NB4 (cell line): Measurements from ENCODE around the gene JMJD1C.
A peak's percentile ranks its signal among the peaks of the same experiment; 100 is the strongest.

Experiments used
- DNase-seq: peaks from one replicate; pipeline ENCODE4 v3.0.0; 2010; ENCODE audit warnings: low read depth
- H3K4me3 ChIP-seq: one replicate; pipeline ENCODE4 v1.5.1; 2011; ENCODE audit warnings: mild to moderate bottlenecking, low read depth, low read length, moderate library complexity
- CTCF ChIP-seq: IDR thresholded peaks from one replicate; pipeline ENCODE4 v1.5.1; 2012; ENCODE audit warnings: low read depth, low read length
- MAX ChIP-seq: IDR thresholded peaks from 2 replicates; pipeline ENCODE4 v1.6.1; 2011; ENCODE audit warnings: low read depth, low read length
- MYC ChIP-seq: IDR thresholded peaks from 2 replicates; pipeline ENCODE4 v1.6.1; 2011; ENCODE audit warnings: low read depth, low read length
- POLR2A ChIP-seq: IDR thresholded peaks from 2 replicates; pipeline ENCODE4 v1.6.1; 2011; ENCODE audit warnings: mild to moderate bottlenecking; ENCODE audit not compliant: insufficient read length; ENCODE audit errors: extremely low read depth

JMJD1C gene

DNA sequence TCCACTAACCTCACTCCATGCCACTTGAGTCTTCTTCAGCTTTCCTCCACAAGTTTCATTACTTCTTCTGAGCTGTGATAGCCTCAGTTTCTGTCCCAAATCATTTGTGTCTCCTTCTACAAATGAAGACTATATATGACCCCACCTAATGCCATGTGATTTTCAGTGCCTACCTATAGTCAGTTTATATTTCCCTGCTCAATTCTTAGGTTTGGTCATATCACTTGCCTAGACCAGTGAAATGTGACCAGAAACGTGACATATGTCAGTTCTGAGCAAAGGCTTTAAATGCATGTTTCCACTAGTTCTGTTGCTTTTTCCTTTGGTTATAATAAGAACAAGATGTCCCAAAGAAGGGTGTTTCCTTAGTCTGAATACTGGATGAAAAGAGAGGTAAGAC, 30.8 kb upstream of the JMJD1C start:
- TF ChIP-seq POLR2A (no peak), MYC (no peak), MAX (0 out of 2 replicates have a peak, but pooled peaks have one; percentile 24)
- no peak for DNase-seq
- H3K4me3 ChIP-seq: no peak overlapping the region

DNA sequence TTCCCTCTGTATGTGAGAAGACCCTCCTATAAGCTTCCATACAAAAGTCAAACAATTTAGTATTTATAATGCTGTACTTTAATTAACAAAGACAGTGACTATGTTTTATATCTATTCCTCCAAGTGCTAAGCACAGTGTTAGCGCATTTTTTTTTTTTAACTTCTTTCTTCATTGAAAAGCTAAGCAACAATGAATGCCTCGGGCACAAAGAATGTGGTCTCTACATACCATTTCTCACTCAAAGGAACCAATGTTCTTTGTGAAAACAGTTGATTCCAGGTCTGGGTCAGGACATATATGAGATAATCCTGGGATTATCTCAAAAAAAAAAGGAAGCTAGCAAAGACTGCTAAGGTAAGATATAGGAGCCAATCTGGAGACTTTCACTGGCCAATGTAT, 29.2 kb upstream of the JMJD1C start:
- no peak overlapping the region for H3K4me3 ChIP-seq
- no peak for TF ChIP-seq MYC
- no peak for TF ChIP-seq CTCF
- TF ChIP-seq POLR2A: no peak
- no peak for TF ChIP-seq MAX
- no peak for DNase-seq

DNA sequence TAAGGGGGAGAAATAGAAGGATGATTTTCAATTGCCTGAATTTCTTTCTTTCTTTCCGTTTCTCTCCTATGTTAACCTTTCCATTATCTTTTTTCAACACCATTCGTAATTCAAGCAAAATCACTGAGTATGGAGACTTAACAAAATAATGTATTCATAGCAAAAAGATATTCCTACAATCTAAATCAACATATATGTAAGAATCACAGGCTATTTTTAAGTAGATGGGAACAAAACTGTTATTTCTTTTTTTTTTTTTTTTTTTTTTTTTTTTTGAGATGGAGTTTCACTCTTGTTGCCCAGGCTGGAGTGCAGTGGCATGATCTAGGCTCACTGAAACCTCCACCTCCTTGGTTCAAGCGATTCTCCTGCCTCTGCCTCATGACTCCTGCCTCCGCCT, 27.2 kb upstream of the JMJD1C start:
- H3K4me3 ChIP-seq: peak overlapping the region; percentile 43
- TF ChIP-seq MAX (no peak), POLR2A (no peak), CTCF (no peak), MYC (no peak)
- no peak for DNase-seq

- peak overlapping the region; percentile 48 for H3K4me3 ChIP-seq
- DNase-seq: peak; percentile 63
Observed at GRCh38 chr10:63492317-63492690, 26.5 kb upstream of the JMJD1C start.

- DNase-seq: peak; percentile 88
- TF ChIP-seq POLR2A: no peak
- TF ChIP-seq MAX: peak; percentile 51
- TF ChIP-seq MYC: peak; percentile 59
- peak overlapping the region; percentile 48 for H3K4me3 ChIP-seq
Observed at GRCh38 chr10:63491588-63492316, 26.0 kb upstream of the JMJD1C start.

DNA sequence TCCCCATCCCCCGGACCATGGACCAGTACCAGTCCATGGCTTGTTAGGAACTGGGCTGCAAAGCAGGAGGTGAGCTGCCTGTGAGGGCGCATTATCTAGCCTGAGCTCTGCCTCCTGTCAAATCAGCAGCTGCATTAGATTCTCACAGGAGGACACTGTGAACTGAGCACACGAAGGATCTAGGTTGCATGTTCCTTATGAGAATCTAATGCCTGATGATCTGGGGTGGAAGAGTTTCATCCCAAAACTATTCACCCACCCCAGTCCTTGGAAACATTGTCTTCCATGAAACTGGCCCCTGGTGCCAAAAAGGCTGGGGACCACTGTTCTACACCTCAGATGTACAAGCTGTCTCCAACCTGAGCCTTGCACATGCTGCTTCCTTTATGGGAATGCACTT, 24.1 kb upstream of the JMJD1C start:
- TF ChIP-seq MAX: no peak
- no peak for TF ChIP-seq CTCF
- TF ChIP-seq MYC: no peak
- TF ChIP-seq POLR2A: no peak
- DNase-seq: no peak
- no peak overlapping the region for H3K4me3 ChIP-seq

GRCh38 chr10:63487990-63488389, 22.2 kb upstream of the JMJD1C start:
- TF ChIP-seq CTCF (no peak), POLR2A (no peak), MAX (no peak), MYC (no peak)
- DNase-seq: no peak
- H3K4me3 ChIP-seq: no peak overlapping the region
